ENCODE results near the gene PGM2L1.

- TF ChIP-seq EZH2 (IDR thresholded peaks at IDR 0.05) (no peak), CTCF (IDR thresholded peaks at IDR 0.05) (no peak), EZH2phosphoT487 (IDR thresholded peaks at IDR 0.05) (no peak)
Observed at GRCh38 chr11:74437441-74438042, 39.3 kb upstream of the PGM2L1 start.

Measured in neural progenitor cell (in vitro differentiated cells).